NCI-H2227 (cell line): Measurements from ENCODE around the gene CGREF1.

Experiments used
- DNase-seq: peaks from one replicate; lab custom pipeline; 2025; ENCODE audit not compliant: unreplicated experiment; lab: John Stamatoyannopoulos, UW

The CGREF1 gene

DNA sequence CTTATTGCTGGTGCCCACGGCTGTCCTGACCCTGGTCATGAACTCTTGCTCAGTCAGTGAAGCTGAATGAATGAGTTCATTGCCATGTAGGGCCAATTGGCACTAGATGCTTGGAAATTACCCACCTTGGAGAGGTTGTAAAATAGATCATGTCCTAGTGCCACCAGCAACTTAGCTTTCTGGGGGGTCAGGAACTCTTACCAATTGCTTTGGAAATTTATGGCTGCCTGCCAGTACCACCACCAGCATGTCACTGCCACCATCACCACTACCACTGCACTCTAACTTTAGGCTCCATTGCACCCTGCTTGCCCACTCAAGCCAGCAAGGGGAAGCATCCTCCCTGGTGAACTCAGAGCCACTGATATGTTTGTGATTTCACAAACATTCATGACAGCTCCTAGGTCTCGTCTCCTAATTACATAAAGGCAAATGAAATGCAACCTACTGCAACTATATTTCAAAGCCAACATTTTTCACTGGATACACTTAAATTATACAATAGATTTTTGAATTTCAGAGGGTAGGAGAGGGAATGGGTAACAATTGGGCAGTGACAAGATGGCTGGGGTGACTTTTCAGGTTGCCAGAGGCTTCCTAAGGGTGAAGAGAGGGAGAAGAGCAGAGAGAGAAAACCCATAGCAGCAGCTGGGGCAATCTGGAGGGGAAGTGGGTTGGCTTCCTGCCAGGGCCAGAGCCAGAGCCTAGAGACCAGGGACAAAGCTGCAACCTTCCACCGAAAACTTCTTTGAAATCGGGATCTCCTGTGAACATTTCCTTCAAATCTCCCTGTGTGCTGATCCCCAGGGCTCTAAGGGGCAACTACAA lies 44.0 kb downstream of the CGREF1 start:
- peak; percentile 19 for DNase-seq

DNA sequence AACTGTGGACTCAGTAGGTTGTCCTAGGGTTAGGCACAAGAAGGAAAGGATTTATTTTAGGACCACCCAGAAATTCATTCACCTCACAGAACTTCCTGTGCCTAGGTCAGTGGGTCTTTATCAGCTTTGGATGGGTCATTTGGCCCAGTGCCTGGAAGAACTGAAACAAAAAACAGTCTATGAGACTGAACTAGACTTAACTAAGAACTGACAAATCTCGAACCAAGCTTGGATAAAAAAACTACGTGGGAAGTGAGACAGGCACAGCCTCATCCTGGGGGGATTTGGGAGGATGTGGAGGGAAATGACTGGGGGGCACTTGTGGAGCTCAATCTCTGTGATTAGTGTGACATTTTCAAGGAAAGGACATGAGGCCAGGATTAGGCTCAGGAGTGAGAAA lies 45.1 kb downstream of the CGREF1 start:
- no peak for DNase-seq

GRCh38 chr2:27072920-27073319 lies 46.0 kb downstream of the CGREF1 start:
- DNase-seq, result no peak

DNA sequence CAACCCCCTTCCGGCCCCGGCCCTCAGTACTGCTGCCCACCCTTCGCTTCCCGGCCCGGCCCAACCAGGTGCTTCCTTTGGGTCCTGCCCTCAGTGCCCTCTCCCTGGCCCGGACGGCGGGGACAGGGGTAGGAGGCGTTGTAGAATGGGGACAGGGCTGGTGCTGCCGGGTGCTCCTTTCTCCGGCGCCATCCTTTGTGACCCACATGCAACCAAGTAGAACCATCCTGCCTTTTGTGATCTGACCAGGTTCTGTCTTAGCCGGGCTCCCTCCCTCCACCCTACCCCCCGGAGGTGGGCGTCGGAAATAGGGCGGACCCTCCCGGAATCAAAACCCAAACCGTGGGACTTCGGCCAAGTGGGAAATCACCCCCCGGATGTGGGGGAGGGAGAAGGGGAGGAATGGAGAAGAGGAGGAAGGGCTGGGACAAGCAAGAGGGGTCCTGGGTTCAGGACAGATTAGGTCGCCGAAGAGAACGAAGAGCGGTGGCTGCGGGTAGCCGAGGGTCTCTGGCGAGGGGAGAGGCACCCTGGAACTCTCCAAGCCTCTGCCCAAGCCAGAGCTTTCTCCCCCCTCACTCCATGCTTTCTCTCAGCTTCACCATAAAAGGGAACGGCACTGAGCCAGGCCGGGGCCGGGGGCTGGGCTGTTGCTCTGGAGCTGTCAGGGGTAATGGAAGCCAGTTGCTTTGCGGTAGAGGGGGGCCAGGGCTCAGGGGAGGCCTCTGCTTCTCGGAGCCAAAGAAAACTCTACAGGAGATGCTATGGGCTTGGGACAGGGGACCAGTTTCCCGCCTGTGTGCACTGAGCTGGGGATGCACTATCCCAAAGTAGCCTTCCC lies 46.7 kb downstream of the CGREF1 start:
- peak; percentile 27 for DNase-seq

- peak; percentile 97 for DNase-seq
Measured at GRCh38 chr2:27071277-27071989, 47.5 kb downstream of the CGREF1 start, which contains the start of gene OST4. OST4 (minus strand) TSS chr2:27071654.

- DNase-seq, result no peak
Measured at GRCh38 chr2:27070653-27071276, 48.2 kb downstream of the CGREF1 start.

- DNase-seq, result no peak
Measured at GRCh38 chr2:27069961-27070618, 48.8 kb downstream of the CGREF1 start.

DNA sequence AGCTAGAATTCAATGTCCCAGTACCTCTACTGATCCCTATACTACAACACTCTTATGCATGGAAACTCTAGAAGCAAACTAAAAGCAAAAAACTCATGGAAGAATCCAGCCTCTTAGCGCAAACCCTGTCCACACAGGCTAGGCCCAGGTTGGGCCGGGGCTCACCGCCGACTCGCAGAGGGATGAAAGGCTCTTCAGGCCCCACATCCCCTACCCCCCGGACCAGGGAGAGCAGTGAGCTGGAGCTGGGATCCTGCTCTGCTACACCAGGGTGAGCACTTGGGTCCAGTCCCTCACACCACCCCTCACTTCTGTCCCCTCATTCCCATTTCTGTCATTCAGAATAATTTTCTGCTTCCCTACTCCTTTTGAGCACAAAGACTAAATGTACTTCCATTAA lies 49.5 kb downstream of the CGREF1 start:
- no peak for DNase-seq

- DNase-seq, result no peak
Measured at GRCh38 chr2:27067385-27067784, 51.5 kb downstream of the CGREF1 start.

GRCh38 chr2:27065128-27065527 lies 53.8 kb downstream of the CGREF1 start:
- DNase-seq, result no peak

DNA sequence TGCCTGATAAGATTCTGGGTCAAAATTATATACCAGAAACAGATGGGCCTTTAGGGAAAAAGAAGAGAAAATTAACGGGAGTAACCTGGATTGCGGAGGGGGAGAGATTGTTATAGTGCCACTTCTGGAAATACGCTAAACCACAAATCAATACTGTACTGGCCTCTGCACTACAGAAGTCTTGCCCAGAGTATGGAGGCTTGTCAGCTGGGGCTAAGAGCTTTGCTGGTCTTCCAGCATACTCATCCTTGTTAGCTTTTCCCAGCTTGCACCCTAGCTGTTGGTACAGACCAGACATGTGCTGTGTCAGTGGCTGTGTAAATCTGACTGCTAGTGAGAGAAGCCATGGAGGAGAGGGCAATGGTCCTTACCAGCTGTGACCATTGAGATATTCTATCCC lies 58.6 kb downstream of the CGREF1 start:
- peak; percentile 38 for DNase-seq

- DNase-seq, result no peak
Measured at GRCh38 chr2:27059141-27059820, 59.6 kb downstream of the CGREF1 start.

- no peak for DNase-seq
Measured at GRCh38 chr2:27058210-27058609, 60.7 kb downstream of the CGREF1 start.

GRCh38 chr2:27057184-27057583 lies 61.7 kb downstream of the CGREF1 start:
- DNase-seq, result no peak

DNA sequence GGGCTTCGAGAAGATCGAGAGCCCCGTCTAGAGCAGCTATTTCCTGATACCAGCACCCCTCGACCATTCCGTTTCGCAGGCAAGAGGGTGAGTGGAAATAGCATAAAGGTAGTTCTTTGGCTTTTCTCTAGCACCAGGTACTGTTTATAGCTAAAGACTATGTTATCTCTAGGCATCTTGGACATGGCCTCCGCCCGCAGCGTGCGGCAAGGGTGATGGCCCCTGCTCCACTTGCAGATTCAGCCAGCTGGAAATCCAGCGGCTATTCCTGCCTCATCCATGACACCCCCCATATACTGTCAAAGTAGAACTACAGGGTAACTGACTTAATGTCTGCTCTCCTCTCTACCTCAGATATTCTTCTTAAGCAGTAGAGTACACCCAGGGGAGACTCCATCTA lies 64.2 kb downstream of the CGREF1 start:
- DNase-seq, result no peak

DNA sequence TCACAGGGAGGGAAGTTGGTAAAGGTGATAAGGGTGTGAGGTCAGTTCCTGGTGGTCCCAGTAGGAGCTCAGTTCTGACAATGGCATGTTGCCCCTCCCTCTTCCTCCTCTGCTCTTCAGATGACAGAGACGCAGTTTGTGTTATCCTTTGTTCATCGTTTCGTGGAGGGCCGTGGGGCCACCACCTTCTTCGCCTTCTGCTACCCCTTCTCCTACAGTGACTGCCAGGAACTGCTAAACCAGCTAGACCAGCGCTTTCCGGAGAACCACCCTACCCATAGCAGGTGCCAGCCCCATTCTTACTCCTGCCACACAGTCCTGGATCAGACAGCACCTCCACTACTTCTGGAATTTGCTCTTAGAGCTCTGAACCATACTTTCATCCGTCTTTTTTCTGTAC lies 65.2 kb downstream of the CGREF1 start:
- DNase-seq, result no peak

GRCh38 chr2:27053321-27053720 lies 65.6 kb downstream of the CGREF1 start:
- no peak for DNase-seq

- peak; percentile 58 for DNase-seq
Measured at GRCh38 chr2:27051902-27052645, 66.9 kb downstream of the CGREF1 start.
